Mesendoderm (in vitro differentiated cells): ENCODE data around the gene HDAC8.

Experiments used
- DNase-seq: peaks from one replicate; pipeline ENCODE4 v3.0.0; 2013
- H2AK5ac ChIP-seq: 2 replicates; pipeline ENCODE4 v1.6.1; 2013; ENCODE audit warnings: low read length, inconsistent platforms
- H2BK120ac ChIP-seq: 2 replicates; pipeline ENCODE4 v1.6.1; 2013; ENCODE audit warnings: low read depth, mild to moderate bottlenecking, low read length, moderate library complexity, mixed read lengths
- H2BK15ac ChIP-seq: replicated peaks from 2 replicates; pipeline ENCODE4 v1.6.1; 2013; ENCODE audit warnings: low read depth, mild to moderate bottlenecking, moderate library complexity
- H2BK5ac ChIP-seq: 2 replicates; pipeline ENCODE4 v1.6.1; 2013; ENCODE audit warnings: low read length, inconsistent platforms
- H3K18ac ChIP-seq: 2 replicates; pipeline ENCODE4 v1.6.1; 2013; ENCODE audit warnings: mild to moderate bottlenecking, low read length, mixed read lengths
- H3K23ac ChIP-seq: one replicate; pipeline ENCODE4 v1.6.1; 2013; ENCODE audit warnings: low read length
- H3K27ac ChIP-seq: 2 replicates; pipeline ENCODE4 v1.5.1; 2013; ENCODE audit warnings: low read depth, mild to moderate bottlenecking, inconsistent platforms, low read length, moderate library complexity
- H3K27me3 ChIP-seq: 2 replicates; pipeline ENCODE4 v1.6.1; 2013; ENCODE audit warnings: low read length, control low read depth, mild to moderate bottlenecking, inconsistent platforms; ENCODE audit not compliant: insufficient read depth, poor library complexity
- H3K36me3 ChIP-seq: 2 replicates; pipeline ENCODE4 v1.6.1; 2013; ENCODE audit warnings: low read length, inconsistent platforms; ENCODE audit not compliant: control insufficient read depth, insufficient read depth
- H3K4ac ChIP-seq: one replicate; pipeline ENCODE4 v1.6.1; 2013; ENCODE audit warnings: low read depth, mild to moderate bottlenecking, low read length, moderate library complexity
- H3K4me1 ChIP-seq: 2 replicates; pipeline ENCODE4 v1.6.1; 2013; ENCODE audit warnings: low read depth, low read length, inconsistent platforms; ENCODE audit not compliant: control insufficient read depth
- H3K4me2 ChIP-seq: 2 replicates; pipeline ENCODE4 v1.6.1; 2013; ENCODE audit warnings: low read length
- H3K4me3 ChIP-seq: 2 replicates; pipeline ENCODE4 v1.5.1; 2013; ENCODE audit warnings: mild to moderate bottlenecking, low read length
- H3K56ac ChIP-seq: one replicate; pipeline ENCODE4 v1.6.1; 2013; ENCODE audit warnings: low read length
- H3K79me1 ChIP-seq: 2 replicates; pipeline ENCODE4 v1.6.1; 2013; ENCODE audit warnings: low read length, inconsistent platforms
- H3K79me2 ChIP-seq: 2 replicates; pipeline ENCODE4 v1.6.1; 2013; ENCODE audit warnings: mild to moderate bottlenecking, low read length; ENCODE audit not compliant: control insufficient read depth, insufficient read depth
- H3K9ac ChIP-seq: 2 replicates; pipeline ENCODE4 v1.6.1; 2013; ENCODE audit warnings: low read length, inconsistent platforms
- H4K5ac ChIP-seq: one replicate; pipeline ENCODE4 v1.6.1; 2013; ENCODE audit warnings: low read length
- H4K8ac ChIP-seq: one replicate; pipeline ENCODE4 v1.6.1; 2013; ENCODE audit warnings: low read depth, mild to moderate bottlenecking, control low read depth, low read length, moderate library complexity
- WGBS: extraction: QIAGEN DNeasy Blood & Tissue Kit; methylation state at CpG from one replicate; pipeline ENCODE4 v1.1.7; 2013; ENCODE audit warnings: low lambda C conversion rate, missing lambda C conversion rate; ENCODE audit not compliant: insufficient coverage; ENCODE audit errors: extremely low coverage; 5-methylcytosine and 5-hydroxymethylcytosine counted together

The HDAC8 gene

DNA sequence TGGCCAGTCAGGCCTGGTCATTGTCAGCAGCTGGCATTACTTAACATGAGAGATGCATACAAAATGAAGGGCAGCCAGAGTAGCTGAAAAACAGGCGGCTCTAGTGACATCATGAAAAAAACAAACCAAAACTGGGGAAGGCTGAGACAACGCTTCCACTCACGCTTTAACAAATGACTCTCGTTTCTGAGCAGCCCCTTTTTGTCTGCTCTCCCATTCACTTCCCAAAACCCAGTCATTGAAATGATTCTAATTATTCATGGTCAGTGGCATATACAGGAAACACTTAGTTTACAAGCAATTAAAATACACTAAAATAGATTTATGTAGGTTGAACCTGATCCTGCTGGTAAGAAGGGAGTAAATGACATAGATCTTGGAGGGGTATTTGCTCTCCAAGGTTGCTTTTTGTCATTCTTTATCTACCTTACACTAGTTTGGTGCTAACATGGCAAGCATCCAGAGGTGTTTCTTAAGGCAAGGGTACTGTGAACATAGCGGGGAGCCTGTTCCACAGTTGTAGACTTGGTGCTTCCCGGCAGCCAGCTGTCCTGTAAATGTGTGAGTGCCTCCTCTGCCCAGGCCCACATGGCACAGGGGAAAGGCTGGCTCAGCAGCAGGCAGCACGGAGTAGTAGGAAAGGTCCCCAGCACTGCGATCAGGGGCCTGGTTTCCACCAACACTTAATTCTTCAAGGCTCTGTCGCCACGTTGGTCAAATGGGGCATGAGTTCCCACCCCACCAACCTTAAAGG, 205.8 kb downstream of the HDAC8 start:
- Histone ChIP-seq H3K79me1 (no peaks in the 10 kb centered on the region), H4K8ac (no peak overlapping the region), H3K9ac (no peak overlapping the region), H4K5ac (no peak overlapping the region), H3K36me3 (no peaks in the 10 kb centered on the region), H3K27ac (no peak overlapping the region), H3K79me2 (no peaks in the 10 kb centered on the region), H2BK120ac (no peak overlapping the region), H3K4me3 (no peak overlapping the region), H2BK5ac (no peak overlapping the region), H3K4me1 (no peaks in the 10 kb centered on the region), H2BK15ac (no peak overlapping the region), H3K4me2 (no peak overlapping the region), H2AK5ac (no peak overlapping the region), H3K27me3 (no peaks in the 10 kb centered on the region), H3K4ac (no peak overlapping the region), H3K23ac (no peak overlapping the region), H3K18ac (no peak overlapping the region), H3K56ac (no peak overlapping the region)
- no CpG with 5 or more reads among the region's 10 CpGs for WGBS
- no peak for DNase-seq

- Histone ChIP-seq H4K8ac (no peak overlapping the region), H2BK120ac (no peak overlapping the region), H3K4me3 (no peak overlapping the region), H3K4me2 (no peak overlapping the region), H3K9ac (no peak overlapping the region), H3K27me3 (no peaks in the 10 kb centered on the region), H2BK5ac (no peak overlapping the region), H3K36me3 (no peaks in the 10 kb centered on the region), H4K5ac (no peak overlapping the region), H3K56ac (no peak overlapping the region), H2AK5ac (no peak overlapping the region), H3K79me1 (no peaks in the 10 kb centered on the region), H3K27ac (no peak overlapping the region), H3K23ac (no peak overlapping the region), H3K18ac (no peak overlapping the region), H3K4me1 (no peaks in the 10 kb centered on the region), H3K4ac (no peak overlapping the region), H3K79me2 (no peaks in the 10 kb centered on the region), H2BK15ac (no peak overlapping the region)
- no CpG with 5 or more reads among the region's 4 CpGs for WGBS
- DNase-seq, result no peak
Observed at GRCh38 chrX:72366178-72366577, 206.5 kb downstream of the HDAC8 start.

DNA sequence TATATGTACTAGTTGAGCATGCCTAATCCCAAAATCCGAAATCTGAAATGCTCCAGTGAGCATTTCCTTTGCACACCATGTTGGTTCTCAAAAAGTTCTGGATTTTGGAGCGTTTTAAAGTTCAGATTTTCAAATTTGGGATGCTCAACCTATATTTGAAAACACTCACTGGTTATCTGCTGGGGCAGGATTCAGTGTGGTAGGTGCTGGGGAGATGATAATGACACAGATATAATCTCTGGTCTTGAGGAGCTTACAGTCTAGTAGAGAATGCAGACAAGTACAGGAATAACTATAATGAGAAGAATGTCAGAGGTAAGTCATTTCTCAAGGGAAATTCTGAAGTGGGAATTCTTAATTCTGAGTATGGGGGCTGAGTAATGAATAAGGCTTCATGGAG, 207.5 kb downstream of the HDAC8 start:
- Histone ChIP-seq H3K4me3 (no peak overlapping the region), H3K27me3 (no peaks in the 10 kb centered on the region), H3K27ac (no peak overlapping the region), H3K9ac (no peak overlapping the region), H3K4me2 (no peak overlapping the region), H3K79me1 (no peaks in the 10 kb centered on the region), H2BK5ac (no peak overlapping the region), H3K4ac (no peak overlapping the region), H3K18ac (no peak overlapping the region), H2BK15ac (no peak overlapping the region), H3K36me3 (no peaks in the 10 kb centered on the region), H3K56ac (no peak overlapping the region), H4K5ac (no peak overlapping the region), H3K23ac (no peak overlapping the region), H4K8ac (no peak overlapping the region), H2BK120ac (no peak overlapping the region), H2AK5ac (no peak overlapping the region), H3K4me1 (no peaks in the 10 kb centered on the region), H3K79me2 (no peaks in the 10 kb centered on the region)
- DNase-seq, result no peak
- WGBS, result no CpG with 5 or more reads among the region's 2 CpGs

GRCh38 chrX:72360326-72360725, 212.3 kb downstream of the HDAC8 start:
- Histone ChIP-seq H4K8ac (no peak overlapping the region), H2BK15ac (no peak overlapping the region)
- WGBS, result no CpG with 5 or more reads among the region's 4 CpGs

DNA sequence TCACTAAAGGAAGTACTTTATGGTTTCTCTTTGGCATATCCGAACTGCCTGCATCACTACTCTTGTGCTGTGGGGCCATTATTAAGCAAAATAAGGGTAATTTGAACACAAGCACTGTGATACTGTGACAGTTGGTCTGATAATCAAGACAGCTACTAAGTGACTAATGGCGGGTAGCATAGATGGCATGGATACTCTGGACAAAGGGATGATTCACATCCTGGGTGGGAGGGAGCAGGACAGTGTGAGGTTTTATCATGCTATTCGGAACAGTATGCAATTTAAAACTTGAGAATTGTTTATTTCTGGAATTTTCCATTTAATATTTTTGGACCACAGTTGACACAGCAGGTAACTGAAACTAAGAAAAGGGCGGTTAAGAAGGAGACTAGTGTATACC, 214.3 kb downstream of the HDAC8 start:
- Histone ChIP-seq H3K36me3 (no peaks in the 10 kb centered on the region), H3K79me1 (no peaks in the 10 kb centered on the region), H3K4ac (no peak overlapping the region), H3K18ac (no peak overlapping the region), H4K5ac (no peak overlapping the region), H3K9ac (no peak overlapping the region), H3K27ac (no peak overlapping the region), H3K4me1 (no peaks in the 10 kb centered on the region), H3K56ac (no peak overlapping the region), H3K79me2 (no peaks in the 10 kb centered on the region), H2AK5ac (no peak overlapping the region), H3K4me2 (no peak overlapping the region), H2BK15ac (no peak overlapping the region), H2BK120ac (no peak overlapping the region), H3K23ac (no peak overlapping the region), H4K8ac (no peak overlapping the region), H3K27me3 (no peaks in the 10 kb centered on the region), H2BK5ac (no peak overlapping the region), H3K4me3 (no peak overlapping the region)
- DNase-seq, result no peak
- WGBS, result no CpG with 5 or more reads among the region's 4 CpGs

More at GRCh38 chrX:72360326-72360725, 212.3 kb downstream of the HDAC8 start:
- Histone ChIP-seq H3K36me3 (no peaks in the 10 kb centered on the region), H3K23ac (no peak overlapping the region), H3K9ac (no peak overlapping the region), H3K27ac (no peak overlapping the region), H2BK120ac (no peak overlapping the region), H3K27me3 (no peaks in the 10 kb centered on the region), H2BK5ac (no peak overlapping the region), H3K4ac (no peak overlapping the region), H3K4me1 (no peaks in the 10 kb centered on the region), H3K79me1 (no peaks in the 10 kb centered on the region), H3K18ac (no peak overlapping the region), H3K4me2 (no peak overlapping the region), H3K4me3 (no peak overlapping the region), H2AK5ac (no peak overlapping the region), H3K56ac (no peak overlapping the region), H4K5ac (no peak overlapping the region), H3K79me2 (no peaks in the 10 kb centered on the region)
- no peak for DNase-seq

- Histone ChIP-seq H3K27me3 (no peaks in the 10 kb centered on the region), H3K27ac (no peak overlapping the region), H3K9ac (no peak overlapping the region), H2AK5ac (no peak overlapping the region), H3K23ac (no peak overlapping the region), H3K56ac (no peak overlapping the region), H3K79me1 (no peaks in the 10 kb centered on the region), H3K36me3 (no peaks in the 10 kb centered on the region), H2BK120ac (no peak overlapping the region), H3K4me2 (no peak overlapping the region), H4K8ac (no peak overlapping the region), H2BK15ac (no peak overlapping the region), H3K4ac (no peak overlapping the region), H4K5ac (no peak overlapping the region), H3K18ac (no peak overlapping the region), H3K4me1 (no peaks in the 10 kb centered on the region), H2BK5ac (no peak overlapping the region), H3K79me2 (no peaks in the 10 kb centered on the region), H3K4me3 (no peak overlapping the region)
- WGBS, result no CpG with 5 or more reads among the region's 3 CpGs
- DNase-seq, result no peak
Observed at GRCh38 chrX:72352786-72353185, 219.9 kb downstream of the HDAC8 start.
